Panc1 (cell line): ENCODE measurements around the gene NHS.

ENCODE experiments used
- POLR2AphosphoS5 ChIP-seq: IDR thresholded peaks from 2 replicates; pipeline ENCODE4 v1.6.1; 2012; ENCODE audit warnings: mild to moderate bottlenecking, low read depth, low read length, moderate library complexity
- TCF7L2 ChIP-seq: IDR thresholded peaks from 2 replicates; pipeline ENCODE4 v1.6.1; 2011; ENCODE audit warnings: mild to moderate bottlenecking, low read depth, low read length, inconsistent platforms
- TF ChIP-seq, protein P1 (sequence below), 2 experiments: IDR thresholded peaks; 2 replicates each; pipeline ENCODE4 v1.6.1; 2011 to 2012; ENCODE audit warnings: low read depth in 2 of 2, control low read depth in 1 of 2, low read length in 1 of 2, mild to moderate bottlenecking in 1 of 2, moderate library complexity in 1 of 2; ENCODE audit not compliant: insufficient read depth in 1 of 2
- TF ChIP-seq, protein P2 (sequence below): fragments of 450-650 bp; IDR thresholded peaks from 2 replicates; pipeline ENCODE4 v1.5.1; 2017; ENCODE audit warnings: mild to moderate bottlenecking

DNA sequence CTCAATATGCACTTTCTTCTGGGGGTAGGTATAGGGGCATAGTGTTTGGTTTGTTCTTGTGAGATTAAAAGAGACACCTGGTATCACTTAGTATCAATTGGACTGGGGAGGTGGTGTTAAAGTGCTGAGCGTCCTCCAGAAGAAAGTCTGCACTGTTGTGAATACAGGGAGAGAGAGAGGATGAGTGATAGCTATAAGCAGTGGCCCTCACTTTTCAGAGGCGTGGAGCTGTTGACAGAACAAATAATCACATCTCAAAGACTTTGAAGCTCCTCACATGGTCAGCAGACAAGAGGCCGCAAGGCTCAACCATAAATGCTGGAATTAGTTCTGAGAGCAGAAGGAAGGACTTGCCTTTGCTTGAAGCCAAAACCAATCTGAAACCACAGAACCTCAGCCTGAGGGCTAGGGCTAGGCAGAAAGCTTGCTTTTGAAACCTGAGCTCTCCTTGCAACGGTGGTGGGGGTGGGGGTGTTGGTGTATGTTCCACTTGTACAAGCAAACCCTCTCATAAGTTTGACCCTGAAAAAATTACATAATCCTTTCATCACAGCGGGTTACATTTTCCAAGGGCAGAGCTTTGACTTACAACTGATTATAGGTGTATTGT, 239.1 kb downstream of the NHS start:
- TF ChIP-seq, protein P1, sequence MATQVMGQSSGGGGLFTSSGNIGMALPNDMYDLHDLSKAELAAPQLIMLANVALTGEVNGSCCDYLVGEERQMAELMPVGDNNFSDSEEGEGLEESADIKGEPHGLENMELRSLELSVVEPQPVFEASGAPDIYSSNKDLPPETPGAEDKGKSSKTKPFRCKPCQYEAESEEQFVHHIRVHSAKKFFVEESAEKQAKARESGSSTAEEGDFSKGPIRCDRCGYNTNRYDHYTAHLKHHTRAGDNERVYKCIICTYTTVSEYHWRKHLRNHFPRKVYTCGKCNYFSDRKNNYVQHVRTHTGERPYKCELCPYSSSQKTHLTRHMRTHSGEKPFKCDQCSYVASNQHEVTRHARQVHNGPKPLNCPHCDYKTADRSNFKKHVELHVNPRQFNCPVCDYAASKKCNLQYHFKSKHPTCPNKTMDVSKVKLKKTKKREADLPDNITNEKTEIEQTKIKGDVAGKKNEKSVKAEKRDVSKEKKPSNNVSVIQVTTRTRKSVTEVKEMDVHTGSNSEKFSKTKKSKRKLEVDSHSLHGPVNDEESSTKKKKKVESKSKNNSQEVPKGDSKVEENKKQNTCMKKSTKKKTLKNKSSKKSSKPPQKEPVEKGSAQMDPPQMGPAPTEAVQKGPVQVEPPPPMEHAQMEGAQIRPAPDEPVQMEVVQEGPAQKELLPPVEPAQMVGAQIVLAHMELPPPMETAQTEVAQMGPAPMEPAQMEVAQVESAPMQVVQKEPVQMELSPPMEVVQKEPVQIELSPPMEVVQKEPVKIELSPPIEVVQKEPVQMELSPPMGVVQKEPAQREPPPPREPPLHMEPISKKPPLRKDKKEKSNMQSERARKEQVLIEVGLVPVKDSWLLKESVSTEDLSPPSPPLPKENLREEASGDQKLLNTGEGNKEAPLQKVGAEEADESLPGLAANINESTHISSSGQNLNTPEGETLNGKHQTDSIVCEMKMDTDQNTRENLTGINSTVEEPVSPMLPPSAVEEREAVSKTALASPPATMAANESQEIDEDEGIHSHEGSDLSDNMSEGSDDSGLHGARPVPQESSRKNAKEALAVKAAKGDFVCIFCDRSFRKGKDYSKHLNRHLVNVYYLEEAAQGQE (IDR thresholded peaks at IDR 0.05; ENCODE audit: insufficient read depth in 1 of 2, low read depth in 2 of 2, low read length in 1 of 2), result no peak
- TF ChIP-seq TCF7L2, result no peak
- TF ChIP-seq, protein P2, sequence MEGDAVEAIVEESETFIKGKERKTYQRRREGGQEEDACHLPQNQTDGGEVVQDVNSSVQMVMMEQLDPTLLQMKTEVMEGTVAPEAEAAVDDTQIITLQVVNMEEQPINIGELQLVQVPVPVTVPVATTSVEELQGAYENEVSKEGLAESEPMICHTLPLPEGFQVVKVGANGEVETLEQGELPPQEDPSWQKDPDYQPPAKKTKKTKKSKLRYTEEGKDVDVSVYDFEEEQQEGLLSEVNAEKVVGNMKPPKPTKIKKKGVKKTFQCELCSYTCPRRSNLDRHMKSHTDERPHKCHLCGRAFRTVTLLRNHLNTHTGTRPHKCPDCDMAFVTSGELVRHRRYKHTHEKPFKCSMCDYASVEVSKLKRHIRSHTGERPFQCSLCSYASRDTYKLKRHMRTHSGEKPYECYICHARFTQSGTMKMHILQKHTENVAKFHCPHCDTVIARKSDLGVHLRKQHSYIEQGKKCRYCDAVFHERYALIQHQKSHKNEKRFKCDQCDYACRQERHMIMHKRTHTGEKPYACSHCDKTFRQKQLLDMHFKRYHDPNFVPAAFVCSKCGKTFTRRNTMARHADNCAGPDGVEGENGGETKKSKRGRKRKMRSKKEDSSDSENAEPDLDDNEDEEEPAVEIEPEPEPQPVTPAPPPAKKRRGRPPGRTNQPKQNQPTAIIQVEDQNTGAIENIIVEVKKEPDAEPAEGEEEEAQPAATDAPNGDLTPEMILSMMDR, result no peak
- TF ChIP-seq POLR2AphosphoS5, result no peak
